ELF-1 (cell line): ENCODE measurements around the gene CPTP.

Source experiments
- DNase-seq: peaks from one replicate; pipeline ENCODE4 v3.0.0-alpha.2; 2016; ENCODE audit warnings: low read depth, low spot score

Gene CPTP

GRCh38 chr1:1318777-1319645 is 5.6 kb upstream of the CPTP start:
- no peak for DNase-seq

DNA sequence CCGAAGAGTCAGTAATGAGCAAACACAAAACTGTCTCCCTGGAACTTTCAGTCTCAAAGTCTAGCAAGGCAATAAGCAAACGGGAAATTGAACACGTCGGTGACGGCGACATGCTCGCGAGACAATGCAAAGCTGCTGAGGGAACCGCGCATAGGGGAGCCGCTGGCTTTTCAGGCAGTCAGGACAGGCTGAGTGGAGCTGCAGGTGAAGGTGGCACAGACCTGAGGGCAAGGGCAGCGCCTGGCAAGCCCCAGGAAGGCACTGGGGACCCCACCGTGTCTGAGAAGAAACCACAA is 5.0 kb upstream of the CPTP start:
- DNase-seq: no peak

- DNase-seq: no peak
These were observed 3.7 kb upstream of the CPTP start for GRCh38 chr1:1320666-1321448.

- DNase-seq: no peak
These were observed 3.1 kb upstream of the CPTP start for GRCh38 chr1:1321477-1321876.

DNA sequence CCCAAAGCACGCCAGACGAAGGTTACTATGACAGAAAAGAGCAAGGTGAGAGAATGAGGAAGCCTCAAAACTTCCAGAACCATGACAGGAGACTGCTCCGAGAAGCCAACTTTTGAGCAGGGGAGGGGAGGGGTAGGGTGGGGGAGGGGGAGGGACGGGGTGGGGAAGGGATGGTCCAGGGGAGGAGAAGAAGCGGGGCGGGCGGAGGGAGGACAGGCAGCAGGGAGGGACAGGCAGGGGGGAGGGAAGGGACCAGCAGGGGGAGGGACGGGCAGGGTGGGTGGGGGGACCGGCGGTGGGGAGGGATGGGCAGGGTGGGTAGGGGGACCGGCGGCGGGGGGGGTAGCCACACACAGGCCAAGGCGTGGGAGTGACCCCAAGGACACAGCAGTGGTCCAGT is 2.2 kb upstream of the CPTP start:
- no peak for DNase-seq

DNA sequence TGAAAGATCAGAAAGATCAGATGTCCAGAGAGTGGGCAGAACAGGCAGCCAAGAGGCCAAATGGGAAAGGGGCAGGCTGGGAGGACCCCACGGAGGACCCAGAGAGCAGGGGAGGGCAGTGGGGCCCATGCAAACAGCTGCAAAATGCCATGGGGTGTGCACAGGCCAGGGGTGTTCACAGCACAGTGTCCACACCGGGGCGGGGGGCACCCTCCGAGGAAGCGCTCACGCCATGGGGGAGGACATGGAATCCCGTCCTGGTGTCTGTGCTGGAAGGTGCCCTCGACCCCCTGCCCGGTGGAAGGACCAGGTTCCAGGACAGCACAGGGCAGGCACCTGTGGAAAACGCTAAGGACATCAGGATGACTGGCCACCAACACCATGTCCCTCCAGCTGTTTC is 1.6 kb upstream of the CPTP start:
- DNase-seq: no peak

DNA sequence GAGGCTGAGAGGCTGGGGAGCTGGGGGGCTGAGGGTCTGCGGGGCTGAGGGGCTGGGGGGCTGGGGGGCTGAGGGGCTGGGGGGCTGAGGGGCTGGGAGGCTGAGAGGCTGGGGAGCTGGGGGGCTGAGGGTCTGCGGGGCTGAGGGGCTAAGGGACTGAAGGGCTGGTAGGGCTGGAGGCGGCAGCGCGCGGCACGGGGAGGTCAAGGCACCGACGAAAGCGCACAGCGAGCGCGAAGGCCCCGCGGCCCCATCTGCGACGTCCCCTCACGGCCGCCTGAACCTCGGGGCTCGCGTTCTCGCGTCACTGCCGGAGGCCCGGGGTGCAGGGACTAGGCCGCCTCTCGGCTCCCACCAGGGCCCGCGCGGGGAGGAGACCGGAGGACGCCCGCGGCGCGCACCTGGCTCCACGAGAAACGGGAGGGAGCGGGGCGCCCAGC is 498 bp upstream of the CPTP start:
- DNase-seq: no peak

DNA sequence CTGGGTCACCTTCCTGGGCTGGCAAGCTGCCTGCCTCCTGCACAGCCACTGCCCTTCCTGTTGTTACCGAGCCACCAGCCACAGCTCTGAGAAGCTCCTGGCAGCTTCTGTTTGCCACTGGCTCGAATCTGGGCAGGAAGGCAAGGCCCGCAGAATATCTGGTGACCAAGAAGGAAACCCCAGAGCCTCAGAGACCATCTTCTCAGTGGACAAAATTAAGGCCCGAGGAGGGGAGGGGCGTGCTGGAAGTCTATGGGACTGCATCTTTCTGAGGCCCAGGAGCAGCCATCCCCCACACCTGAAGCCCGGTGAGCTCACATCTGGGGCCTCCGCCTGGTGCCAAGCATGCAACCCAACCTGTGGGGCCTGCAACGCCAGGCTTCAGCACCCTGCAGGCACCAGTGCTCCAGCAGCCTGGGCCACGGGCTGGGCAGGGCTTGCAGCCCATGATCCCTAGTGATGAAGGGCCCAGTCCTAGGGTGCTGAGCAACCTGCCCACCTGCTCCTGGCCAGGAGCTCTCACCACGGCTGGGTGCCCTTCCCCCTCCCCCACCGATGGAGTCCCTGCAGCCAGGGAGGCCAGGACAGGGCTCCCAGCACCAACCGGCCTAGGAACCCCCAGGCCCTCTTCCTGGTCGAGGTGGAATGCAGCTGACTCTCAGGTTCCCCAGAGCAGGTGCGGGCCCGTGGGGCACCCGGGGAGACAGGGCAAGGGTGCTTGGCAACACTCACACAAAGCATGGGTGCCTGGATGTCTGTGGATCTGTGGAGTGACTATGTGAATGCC is 879 bp downstream of the CPTP start:
- DNase-seq: no peak

- DNase-seq: no peak
These were observed 1.5 kb downstream of the CPTP start for GRCh38 chr1:1326075-1326605.

DNA sequence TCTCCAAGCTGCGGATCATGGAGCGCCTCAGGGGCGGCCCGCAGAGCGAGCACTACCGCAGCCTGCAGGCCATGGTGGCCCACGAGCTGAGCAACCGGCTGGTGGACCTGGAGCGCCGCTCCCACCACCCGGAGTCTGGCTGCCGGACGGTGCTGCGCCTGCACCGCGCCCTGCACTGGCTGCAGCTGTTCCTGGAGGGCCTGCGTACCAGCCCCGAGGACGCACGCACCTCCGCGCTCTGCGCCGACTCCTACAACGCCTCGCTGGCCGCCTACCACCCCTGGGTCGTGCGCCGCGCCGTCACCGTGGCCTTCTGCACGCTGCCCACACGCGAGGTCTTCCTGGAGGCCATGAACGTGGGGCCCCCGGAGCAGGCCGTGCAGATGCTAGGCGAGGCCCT is 2.7 kb downstream of the CPTP start:
- DNase-seq: no peak

GRCh38 chr1:1328254-1328653 is 3.7 kb downstream of the CPTP start:
- no peak for DNase-seq

GRCh38 chr1:1329304-1330210 is 5.0 kb downstream of the CPTP start:
- DNase-seq: no peak

GRCh38 chr1:1330366-1331067 is 5.9 kb downstream of the CPTP start:
- DNase-seq: no peak

GRCh38 chr1:1331068-1331965 is 6.7 kb downstream of the CPTP start, which contains the start of gene TAS1R3:
TSS of gene TAS1R3 (plus strand) at chr1:1331280. CDS start at chr1:1331346, 66 bp downstream.
- no peak for DNase-seq

GRCh38 chr1:1332031-1332755 is 7.6 kb downstream of the CPTP start:
- no peak for DNase-seq

DNA sequence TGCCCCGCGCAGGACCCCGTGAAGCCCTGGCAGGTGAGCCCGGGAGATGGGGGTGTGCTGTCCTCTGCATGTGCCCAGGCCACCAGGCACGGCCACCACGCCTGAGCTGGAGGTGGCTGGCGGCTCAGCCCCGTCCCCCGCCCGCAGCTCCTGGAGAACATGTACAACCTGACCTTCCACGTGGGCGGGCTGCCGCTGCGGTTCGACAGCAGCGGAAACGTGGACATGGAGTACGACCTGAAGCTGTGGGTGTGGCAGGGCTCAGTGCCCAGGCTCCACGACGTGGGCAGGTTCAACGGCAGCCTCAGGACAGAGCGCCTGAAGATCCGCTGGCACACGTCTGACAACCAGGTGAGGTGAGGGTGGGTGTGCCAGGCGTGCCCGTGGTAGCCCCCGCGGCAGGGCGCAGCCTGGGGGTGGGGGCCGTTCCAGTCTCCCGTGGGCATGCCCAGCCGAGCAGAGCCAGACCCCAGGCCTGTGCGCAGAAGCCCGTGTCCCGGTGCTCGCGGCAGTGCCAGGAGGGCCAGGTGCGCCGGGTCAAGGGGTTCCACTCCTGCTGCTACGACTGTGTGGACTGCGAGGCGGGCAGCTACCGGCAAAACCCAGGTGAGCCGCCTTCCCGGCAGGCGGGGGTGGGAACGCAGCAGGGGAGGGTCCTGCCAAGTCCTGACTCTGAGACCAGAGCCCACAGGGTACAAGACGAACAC is 8.3 kb downstream of the CPTP start:
- DNase-seq: no peak

DNA sequence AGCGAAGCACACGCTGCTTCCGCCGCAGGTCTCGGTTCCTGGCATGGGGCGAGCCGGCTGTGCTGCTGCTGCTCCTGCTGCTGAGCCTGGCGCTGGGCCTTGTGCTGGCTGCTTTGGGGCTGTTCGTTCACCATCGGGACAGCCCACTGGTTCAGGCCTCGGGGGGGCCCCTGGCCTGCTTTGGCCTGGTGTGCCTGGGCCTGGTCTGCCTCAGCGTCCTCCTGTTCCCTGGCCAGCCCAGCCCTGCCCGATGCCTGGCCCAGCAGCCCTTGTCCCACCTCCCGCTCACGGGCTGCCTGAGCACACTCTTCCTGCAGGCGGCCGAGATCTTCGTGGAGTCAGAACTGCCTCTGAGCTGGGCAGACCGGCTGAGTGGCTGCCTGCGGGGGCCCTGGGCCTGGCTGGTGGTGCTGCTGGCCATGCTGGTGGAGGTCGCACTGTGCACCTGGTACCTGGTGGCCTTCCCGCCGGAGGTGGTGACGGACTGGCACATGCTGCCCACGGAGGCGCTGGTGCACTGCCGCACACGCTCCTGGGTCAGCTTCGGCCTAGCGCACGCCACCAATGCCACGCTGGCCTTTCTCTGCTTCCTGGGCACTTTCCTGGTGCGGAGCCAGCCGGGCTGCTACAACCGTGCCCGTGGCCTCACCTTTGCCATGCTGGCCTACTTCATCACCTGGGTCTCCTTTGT is 9.1 kb downstream of the CPTP start:
- no peak for DNase-seq
